PFSK-1 (cell line): ENCODE results near the gene PEX5.

Source experiments
- FOXP2 ChIP-seq: optimal IDR thresholded peaks from 2 replicates; pipeline ENCODE3; 2011; ENCODE audit warnings: borderline replicate concordance, control low read depth, inconsistent platforms; ENCODE audit not compliant: insufficient read depth; ENCODE audit errors: extremely low read length, extremely low read depth
- POLR2AphosphoS5 ChIP-seq: IDR thresholded peaks from 2 replicates; pipeline ENCODE4 v1.6.1; 2012; ENCODE audit warnings: low read depth, mild to moderate bottlenecking, control low read depth, low read length, moderate library complexity
- SIN3A ChIP-seq: IDR thresholded peaks from 2 replicates; pipeline ENCODE4 v1.6.1; 2012; ENCODE audit warnings: mild to moderate bottlenecking, low read length, moderate library complexity, borderline replicate concordance; ENCODE audit not compliant: insufficient read depth
- TAF1 ChIP-seq: IDR thresholded peaks from 2 replicates; pipeline ENCODE4 v1.6.1; 2012; ENCODE audit warnings: low read length, control low read depth, borderline replicate concordance; ENCODE audit not compliant: insufficient read depth
- TF ChIP-seq, protein P1 (sequence below), 2 experiments: IDR thresholded peaks; 2 replicates each; pipeline versions ENCODE4 v1.6.1 to v1.8.0; 2011 to 2012; ENCODE audit warnings: low read depth in 2 of 2, low read length in 2 of 2, control low read depth in 1 of 2, inconsistent platforms in 1 of 2, mild to moderate bottlenecking in 1 of 2, moderate library complexity in 1 of 2; ENCODE audit not compliant: insufficient read depth in 1 of 2

The PEX5 gene

DNA sequence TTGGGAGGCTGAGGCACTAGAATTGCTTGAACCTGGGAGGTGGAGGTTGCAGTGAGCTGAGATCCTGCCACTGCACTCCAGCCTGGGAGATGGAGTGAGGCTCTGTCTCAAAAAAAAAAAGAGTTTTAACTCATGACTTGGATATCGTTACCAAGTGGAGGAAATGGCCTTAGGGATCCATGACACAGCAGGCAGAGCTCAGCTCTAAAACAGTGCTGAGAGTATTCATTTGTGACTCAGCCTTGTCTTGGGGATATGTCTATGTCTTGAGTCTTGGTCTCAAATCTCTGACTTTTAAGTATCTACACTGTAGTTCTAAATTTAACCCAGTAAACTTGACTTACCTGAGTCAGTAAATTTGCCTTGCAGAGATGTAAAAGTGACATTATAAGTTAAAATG, 8.8 kb upstream of the PEX5 start:
- TF ChIP-seq SIN3A (no peak), POLR2AphosphoS5 (no peak), FOXP2 (no peak), TAF1 (no peak)
- TF ChIP-seq, protein P1, sequence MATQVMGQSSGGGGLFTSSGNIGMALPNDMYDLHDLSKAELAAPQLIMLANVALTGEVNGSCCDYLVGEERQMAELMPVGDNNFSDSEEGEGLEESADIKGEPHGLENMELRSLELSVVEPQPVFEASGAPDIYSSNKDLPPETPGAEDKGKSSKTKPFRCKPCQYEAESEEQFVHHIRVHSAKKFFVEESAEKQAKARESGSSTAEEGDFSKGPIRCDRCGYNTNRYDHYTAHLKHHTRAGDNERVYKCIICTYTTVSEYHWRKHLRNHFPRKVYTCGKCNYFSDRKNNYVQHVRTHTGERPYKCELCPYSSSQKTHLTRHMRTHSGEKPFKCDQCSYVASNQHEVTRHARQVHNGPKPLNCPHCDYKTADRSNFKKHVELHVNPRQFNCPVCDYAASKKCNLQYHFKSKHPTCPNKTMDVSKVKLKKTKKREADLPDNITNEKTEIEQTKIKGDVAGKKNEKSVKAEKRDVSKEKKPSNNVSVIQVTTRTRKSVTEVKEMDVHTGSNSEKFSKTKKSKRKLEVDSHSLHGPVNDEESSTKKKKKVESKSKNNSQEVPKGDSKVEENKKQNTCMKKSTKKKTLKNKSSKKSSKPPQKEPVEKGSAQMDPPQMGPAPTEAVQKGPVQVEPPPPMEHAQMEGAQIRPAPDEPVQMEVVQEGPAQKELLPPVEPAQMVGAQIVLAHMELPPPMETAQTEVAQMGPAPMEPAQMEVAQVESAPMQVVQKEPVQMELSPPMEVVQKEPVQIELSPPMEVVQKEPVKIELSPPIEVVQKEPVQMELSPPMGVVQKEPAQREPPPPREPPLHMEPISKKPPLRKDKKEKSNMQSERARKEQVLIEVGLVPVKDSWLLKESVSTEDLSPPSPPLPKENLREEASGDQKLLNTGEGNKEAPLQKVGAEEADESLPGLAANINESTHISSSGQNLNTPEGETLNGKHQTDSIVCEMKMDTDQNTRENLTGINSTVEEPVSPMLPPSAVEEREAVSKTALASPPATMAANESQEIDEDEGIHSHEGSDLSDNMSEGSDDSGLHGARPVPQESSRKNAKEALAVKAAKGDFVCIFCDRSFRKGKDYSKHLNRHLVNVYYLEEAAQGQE (IDR thresholded peaks at IDR 0.05; ENCODE audit: insufficient read depth in 1 of 2, low read depth in 2 of 2, low read length in 2 of 2): no peak

DNA sequence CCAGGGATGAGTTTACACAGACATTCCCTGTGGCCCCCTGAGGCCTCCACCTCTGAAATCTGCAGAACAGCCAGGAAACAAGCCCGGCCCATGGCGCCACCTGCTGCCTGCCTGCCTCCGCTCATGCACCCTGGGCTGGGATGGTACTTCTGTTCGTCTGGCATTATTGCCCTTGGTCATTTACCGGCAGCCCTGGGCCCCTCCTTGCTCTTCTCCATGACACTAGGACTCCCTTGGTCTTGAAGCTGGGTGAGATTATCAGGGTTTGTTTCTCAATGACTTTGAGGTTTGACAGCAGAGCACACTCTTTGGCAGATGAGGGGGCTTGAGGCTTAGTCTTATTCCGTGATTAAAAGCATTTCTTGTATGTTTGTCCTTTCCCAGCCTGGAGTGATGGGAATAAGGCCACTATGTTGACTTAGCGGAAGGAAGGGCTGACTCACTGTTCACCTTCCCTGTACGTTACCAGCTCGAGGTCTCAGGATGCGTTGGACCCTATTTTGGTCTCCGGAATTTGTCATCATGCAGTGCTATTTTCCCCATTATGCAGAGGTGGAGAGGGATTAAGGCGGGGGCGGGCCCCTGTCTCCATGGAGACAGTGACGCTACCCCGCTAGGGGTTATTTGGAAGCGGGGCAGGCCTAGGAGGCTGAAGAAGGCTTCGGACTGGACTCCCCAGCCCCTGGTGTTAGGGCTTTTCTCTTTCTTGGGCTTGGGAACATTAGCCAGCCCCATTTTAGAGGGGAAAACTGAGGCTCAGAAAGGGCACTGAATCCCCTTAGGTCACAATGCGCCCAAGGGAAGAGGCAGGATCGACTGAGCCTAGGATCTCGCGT, 706 bp upstream of the PEX5 start:
- TF ChIP-seq POLR2AphosphoS5: no peak
- peak; percentile 16 for TF ChIP-seq FOXP2
- TF ChIP-seq SIN3A: no peak

- TF ChIP-seq TAF1 (no peak), POLR2AphosphoS5 (no peak), SIN3A (no peak), FOXP2 (no peak)
- TF ChIP-seq, protein P1 (IDR thresholded peaks at IDR 0.05; ENCODE audit: insufficient read depth in 1 of 2, low read depth in 2 of 2, low read length in 2 of 2): no peak
Observed at GRCh38 chr12:7190268-7191055, 976 bp downstream of the PEX5 start.

- no peak for TF ChIP-seq POLR2AphosphoS5
- TF ChIP-seq FOXP2: no peak
- TF ChIP-seq, protein P1 (IDR thresholded peaks at IDR 0.05; ENCODE audit: insufficient read depth in 1 of 2, low read depth in 2 of 2, low read length in 2 of 2): no peak
- no peak for TF ChIP-seq TAF1
- no peak for TF ChIP-seq SIN3A
Observed at GRCh38 chr12:7193674-7194073, 4.2 kb downstream of the PEX5 start.

DNA sequence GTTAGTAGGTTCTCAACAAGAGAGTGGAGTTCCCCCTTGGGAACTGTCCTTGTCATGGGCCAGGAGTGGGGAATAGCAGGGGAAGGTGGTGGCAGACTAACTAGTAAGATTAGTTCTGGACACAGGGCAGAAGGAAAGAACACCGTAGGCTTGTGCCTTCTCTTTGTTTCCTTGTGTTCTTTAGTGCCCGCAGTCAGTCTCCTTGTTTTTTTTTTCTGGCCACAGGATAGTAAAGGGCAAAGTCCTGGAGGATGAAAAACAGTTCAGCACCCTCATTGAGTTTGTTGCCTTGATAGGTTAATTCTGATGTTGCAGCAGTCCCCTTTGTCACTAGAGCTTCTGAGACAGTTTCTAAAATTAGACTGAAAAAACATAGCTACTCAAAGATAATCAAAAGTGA, 8.4 kb downstream of the PEX5 start:
- TF ChIP-seq SIN3A (no peak), FOXP2 (no peak), TAF1 (no peak), POLR2AphosphoS5 (no peak)
- TF ChIP-seq, protein P1 (IDR thresholded peaks at IDR 0.05; ENCODE audit: insufficient read depth in 1 of 2, low read depth in 2 of 2, low read length in 2 of 2): no peak
